HG02642 (cell line): ENCODE data around the gene CORO6.

Source experiments
- ATAC-seq: cut with Tn5 transposase; IDR thresholded peaks from one replicate; pipeline ENCODE4 v1.9.1; 2021; ENCODE audit warnings: mild to moderate bottlenecking; ENCODE audit not compliant: unreplicated experiment, poor library complexity

The CORO6 gene

DNA sequence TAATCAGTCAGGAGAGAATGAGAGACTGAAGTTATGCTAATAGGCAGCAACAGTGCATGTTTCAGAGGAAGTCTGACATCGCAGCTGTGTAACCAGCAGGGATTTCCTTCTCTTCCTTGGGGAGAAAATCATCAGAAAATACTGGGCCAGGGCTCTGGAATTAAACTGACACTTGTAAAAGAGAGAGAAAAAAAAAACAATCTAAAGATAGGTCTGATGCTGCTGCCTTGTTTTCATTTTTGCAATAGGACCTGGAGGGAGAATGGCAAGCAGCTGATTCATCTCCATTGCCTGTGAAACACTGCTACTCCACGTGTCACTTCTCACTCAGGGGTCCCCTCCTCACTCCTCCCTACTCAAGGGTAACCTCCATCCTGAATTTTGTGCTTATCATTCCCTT is 17.7 kb upstream of the CORO6 start:
- ATAC-seq = no peak

DNA sequence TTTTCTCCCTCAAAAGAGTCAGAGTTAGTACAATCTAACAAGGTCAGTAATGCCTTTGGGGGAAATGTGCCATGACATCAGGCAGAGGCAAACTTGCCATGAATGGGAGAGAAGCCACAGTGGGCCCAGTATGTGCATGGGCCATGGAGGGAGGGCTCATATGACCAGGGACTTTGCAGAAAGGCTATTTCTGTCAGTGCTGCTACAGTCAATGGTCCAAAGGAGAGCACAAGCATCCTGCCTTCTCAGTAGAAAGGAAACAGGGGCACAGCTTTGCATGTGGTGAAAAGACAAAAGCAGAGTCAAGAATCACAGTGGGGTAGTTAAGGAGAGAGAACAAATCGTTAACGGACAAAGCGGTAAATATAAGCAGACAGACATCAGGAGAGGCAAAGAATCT is 11.2 kb upstream of the CORO6 start:
- no peak for ATAC-seq

DNA sequence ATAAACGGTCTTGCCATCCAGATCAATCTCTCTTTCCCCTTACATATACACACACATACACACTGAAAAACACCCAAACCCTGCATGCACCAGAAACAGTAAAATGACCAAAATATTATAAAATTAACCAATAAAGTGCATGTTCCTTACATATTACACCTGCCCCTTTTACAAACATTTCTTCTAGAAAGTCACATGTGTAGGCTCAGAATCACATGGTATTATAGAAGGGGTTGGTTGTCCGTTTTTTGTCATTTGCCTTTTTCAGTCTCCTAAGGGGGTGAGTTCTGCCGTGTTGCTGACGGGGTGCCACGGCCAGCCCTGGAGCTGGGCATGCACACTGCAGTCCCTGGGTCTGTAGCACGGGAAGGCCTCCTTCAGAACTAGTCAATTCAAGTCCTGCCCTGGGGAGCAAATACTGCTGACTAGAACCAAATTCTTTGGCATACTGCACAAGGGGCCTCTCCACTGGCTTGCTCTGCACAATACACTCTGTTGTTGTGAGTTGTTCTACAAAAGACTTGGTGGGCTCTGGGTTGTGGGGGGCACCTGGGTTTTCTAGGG is 8.0 kb upstream of the CORO6 start:
- ATAC-seq = no peak

DNA sequence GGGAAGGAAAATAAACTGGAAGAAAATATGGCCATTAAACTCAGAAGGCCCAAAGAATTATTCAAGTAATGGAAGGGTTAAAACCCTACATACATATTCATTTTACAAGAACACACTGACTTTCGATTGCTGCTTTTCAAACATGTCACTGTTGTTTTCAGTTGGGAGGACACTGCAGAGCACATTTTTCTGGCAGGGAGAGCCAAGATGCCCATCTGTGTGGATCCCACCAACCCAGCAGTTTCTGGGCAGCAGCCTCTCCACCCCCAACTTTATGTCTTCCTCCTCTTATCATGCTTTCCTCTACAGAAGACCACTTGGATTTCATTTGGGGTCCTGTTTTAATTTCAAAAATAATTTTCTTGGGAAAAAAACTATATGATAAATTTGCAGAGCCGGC is 7.1 kb upstream of the CORO6 start:
- ATAC-seq = no peak

GRCh38 chr17:29628644-29629043 is 5.9 kb upstream of the CORO6 start:
- ATAC-seq = no peak

DNA sequence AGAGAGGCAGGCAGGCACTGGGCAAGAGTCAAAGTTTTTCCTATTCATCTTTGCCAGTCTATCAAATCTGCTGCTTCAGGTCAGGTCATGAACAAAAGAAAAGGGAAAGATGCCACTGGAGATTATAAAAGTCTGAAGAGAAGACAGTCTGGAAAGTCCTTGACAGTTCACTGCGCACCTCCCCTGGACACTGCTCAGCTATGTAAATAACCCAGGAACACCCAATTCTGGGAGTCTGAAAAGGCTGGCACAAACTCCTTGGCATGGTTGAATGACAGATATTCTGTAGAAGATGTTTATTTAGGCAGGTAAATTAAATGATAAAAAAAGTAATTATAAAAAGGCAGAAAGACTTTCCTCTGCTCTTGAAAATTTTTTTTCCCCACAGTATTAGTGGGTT is 5.2 kb upstream of the CORO6 start:
- no peak for ATAC-seq

GRCh38 chr17:29625037-29625750 is 2.5 kb upstream of the CORO6 start:
- no peak for ATAC-seq

DNA sequence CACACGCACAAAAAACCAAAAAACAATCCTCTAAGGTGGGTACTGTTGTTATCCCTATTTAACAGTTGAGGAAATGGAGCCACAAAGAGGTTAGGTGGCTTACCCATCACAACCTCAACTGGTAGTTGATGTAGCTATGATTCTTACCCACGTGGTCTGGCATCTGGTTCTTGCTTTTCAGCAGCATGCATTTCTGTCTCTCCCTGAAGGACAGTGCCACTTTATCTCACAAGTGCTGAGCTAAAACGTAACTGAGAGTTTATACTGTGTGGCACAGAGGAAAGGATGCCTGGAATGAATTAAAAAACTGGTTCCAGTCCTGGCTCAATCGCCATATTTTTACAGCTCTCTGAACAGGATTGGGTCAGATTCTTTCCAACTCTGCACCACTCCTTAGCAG is 1.9 kb upstream of the CORO6 start:
- no peak for ATAC-seq

- no peak for ATAC-seq
Measured at GRCh38 chr17:29623283-29623647, 553 bp upstream of the CORO6 start.

DNA sequence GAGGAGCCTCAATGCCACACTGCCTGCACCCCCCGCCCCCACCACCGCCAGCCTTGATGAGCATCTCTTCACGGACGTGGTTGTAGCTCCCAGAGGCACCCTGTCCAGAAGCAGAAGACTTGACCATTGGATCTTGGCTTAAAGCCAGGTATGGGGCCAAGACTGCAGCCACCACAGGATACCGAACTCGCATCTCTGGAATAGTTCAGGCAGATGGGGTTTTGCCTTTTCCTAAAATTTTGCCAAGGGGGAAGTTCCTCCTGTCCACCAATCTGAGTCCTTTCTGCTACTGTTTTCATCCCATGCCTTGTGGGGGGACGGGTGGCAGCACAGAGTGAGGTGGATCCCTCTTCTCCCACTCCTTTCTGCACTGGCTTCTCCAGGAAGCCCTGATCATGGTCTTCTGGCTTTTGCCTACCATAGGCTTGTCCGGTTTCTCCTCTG is 939 bp downstream of the CORO6 start:
- ATAC-seq = no peak

DNA sequence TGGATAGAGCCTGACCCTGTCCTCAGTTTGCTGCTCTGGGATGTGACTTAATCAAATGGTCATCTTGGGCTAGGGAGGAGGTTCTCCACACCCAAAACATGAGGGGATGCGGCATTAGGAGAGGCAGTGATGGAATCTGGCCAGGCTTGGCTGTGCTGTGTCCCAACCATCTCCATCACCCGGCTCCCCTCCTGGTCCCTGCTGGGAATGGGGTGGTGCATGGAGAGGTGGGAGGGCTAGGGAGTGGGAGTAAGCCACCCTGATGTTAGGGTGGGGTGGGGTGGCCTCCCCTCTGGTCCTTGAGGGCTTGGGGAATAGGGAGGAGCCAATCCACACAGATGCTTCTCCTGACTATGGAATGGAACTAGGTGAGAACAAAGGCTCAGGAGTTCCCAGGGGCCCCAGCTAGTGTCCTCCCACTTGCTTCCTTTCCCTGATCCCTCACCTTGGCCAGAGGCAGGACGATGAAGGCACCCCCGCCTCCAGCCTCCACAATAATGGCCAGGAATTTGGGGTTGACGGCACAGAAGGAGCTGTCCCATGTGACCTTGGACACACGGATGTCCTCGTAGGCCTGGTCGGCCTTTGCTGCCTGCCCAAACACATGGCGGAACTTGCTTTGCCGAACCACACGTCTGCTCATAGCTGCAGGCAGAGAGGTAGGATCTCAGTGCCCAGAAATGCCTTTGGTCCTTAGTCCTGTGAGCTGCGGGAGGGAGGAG is 1.8 kb downstream of the CORO6 start:
- no peak for ATAC-seq

DNA sequence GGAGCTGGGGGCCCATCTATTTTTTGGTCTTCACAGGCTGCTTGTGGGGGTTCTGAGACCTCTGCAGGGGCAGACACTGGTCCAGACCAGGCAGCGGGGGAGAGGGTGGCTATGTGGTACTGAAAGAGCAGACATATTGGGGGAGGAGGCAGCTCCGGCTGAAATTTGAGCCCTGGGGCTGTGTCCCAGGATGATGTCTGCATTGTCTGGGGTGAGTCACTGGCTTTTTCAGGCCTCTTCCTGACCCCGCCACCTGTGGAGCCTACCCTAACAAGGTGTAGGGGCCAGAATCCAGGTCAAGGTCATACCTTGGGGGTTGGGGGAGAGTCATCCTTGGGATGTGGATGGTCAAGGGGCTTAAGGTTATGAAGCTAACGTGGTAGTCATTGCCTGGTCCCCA is 2.4 kb downstream of the CORO6 start:
- ATAC-seq = no peak

GRCh38 chr17:29619251-29619650 is 3.5 kb downstream of the CORO6 start:
- no peak for ATAC-seq

DNA sequence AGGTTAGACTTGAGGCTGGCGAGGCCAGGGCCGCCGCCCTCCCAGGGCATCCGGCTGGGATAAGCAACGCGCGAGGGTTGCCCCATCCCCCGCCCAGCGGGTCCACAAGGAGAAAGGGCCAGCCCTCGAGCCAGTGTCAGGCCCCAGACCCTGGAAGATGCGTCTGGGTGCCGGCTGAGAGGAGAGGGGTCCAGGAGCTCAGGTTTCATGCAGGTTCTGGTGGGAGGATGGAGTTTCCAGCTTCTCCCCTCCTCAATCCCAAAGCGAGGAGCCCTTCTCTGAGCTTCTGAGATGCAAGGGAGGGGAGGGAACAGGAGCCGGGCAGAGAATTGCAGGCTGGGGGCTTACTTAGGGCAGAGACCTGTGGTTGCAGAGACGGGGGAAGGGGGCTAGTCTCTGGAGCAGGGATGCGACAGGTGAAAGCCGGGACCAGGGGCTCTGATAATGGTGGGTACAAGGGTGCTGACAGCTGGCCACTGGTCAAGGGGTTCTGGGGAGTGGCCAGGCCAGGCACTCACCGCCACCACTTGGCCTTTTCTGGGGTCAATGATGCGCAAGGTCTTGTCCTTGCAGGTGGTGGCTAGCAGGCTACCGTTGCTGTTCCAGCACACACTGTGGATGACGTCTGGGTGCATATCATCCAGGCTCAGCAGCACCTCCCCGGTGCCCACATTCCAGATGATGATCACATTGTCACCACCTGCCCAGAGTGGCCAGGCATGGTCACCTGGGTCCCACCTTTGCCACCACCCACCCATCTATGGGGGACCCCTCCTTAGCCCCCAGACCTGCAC is 4.2 kb downstream of the CORO6 start:
- no peak for ATAC-seq

DNA sequence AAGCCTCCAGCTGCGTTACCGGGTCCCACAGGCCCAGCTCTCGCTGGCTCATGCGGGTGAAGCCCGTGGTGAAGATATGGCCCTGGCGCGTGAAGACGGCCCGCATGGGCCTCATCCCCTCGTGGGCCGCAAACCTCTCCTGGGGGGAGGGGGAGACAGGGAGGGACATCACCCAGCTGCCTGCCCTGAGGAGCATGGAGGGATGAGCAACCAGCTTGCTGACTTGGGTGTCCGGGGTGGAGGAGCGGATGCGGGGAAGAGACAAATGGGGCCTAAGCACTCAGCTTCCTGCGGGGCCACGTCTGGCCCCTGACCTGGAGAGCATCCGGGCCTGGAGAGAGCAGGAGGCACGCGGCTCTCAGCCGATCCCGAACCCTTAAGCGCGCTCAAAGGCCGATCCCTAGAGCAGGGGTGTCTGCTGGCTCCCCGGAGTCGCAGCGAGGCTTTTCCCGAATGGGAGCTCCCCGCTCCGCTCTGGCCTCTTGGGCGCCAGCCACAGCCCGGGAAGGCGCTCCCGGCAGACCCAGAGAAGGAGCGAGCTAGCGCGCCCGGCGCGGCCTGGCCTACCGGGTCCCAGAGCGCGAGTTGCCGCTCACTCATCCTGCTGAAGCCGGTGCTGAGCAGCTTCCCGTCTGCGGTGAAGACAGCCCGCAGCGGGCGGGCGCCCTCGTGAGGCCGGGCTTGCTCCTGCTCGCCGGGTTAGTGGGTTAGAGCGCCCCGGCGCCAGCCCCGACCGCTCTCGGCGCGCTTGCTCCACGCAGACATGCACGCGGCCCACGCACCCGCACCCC is 5.0 kb downstream of the CORO6 start:
- peak; percentile 1 for ATAC-seq

- peak; percentile 39 for ATAC-seq
Measured at GRCh38 chr17:29617125-29617480, 5.6 kb downstream of the CORO6 start.

- no peak for ATAC-seq
Measured at GRCh38 chr17:29616300-29617048, 6.2 kb downstream of the CORO6 start.

DNA sequence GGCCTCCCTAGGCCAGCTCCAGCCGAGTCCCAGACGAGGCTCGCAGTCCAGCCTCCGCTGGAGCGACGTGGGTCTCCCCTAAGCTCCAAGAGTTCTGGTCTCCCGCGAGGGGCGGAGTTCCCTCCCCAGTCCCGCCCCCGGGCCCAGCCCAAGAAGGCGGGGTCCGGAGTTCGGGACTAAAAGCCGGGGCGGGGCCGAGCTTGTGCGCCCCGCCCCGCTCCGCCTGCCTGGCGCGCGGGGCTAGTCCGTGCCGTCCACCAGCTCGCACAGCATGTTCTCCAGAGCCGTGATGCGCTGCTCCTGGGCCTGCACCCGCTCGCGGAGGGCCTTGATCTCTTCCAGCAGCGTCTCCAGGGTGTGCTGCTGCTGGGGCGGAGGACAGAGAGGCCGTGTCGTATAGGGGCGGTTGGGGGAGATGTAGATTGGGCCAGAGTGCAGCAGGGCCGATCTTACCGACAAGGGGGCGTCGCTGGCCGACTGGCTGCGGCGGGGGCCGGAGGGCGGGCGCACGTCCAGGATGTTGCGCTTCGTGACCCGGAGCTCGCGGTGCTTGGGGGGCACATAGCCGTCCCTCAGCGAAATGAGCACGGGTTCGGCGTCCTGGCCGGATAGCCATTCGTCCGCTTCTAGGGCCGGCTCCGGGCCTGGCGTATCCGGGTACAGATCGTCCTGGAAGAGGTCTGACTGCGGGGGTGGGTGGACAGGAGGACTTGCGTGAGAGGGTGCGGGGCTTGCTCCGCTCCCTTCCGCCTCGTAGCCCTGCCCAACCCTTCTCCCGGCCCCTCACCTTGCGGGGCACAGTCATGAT is 7.0 kb downstream of the CORO6 start:
- ATAC-seq = peak; percentile 66

- no peak for ATAC-seq
Measured at GRCh38 chr17:29615048-29615385, 7.7 kb downstream of the CORO6 start.
